ENCODE results near the gene KCTD16.

- TF ChIP-seq, protein P1, sequence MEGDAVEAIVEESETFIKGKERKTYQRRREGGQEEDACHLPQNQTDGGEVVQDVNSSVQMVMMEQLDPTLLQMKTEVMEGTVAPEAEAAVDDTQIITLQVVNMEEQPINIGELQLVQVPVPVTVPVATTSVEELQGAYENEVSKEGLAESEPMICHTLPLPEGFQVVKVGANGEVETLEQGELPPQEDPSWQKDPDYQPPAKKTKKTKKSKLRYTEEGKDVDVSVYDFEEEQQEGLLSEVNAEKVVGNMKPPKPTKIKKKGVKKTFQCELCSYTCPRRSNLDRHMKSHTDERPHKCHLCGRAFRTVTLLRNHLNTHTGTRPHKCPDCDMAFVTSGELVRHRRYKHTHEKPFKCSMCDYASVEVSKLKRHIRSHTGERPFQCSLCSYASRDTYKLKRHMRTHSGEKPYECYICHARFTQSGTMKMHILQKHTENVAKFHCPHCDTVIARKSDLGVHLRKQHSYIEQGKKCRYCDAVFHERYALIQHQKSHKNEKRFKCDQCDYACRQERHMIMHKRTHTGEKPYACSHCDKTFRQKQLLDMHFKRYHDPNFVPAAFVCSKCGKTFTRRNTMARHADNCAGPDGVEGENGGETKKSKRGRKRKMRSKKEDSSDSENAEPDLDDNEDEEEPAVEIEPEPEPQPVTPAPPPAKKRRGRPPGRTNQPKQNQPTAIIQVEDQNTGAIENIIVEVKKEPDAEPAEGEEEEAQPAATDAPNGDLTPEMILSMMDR (IDR thresholded peaks at IDR 0.05): no peak
- no peak for TF ChIP-seq ZFX (IDR thresholded peaks at IDR 0.05; ENCODE audit: borderline replicate concordance)
Observed at GRCh38 chr5:144428326-144428725, 257.7 kb downstream of the KCTD16 start.
